Right renal pelvis (tissue), 4 donors: ENCODE results near the gene PLAC8. TPM values are rescaled to one million over a fixed set of nuclear protein-coding genes. Genes with fewer than 3 reads are reported as not detected.
"Not testable (repeated sequence)": the region's sequence is repeated elsewhere in the genome, so short reads cannot be mapped to it uniquely, and the experiment has no call there.

ENCODE experiments used
- DNase-seq, 4 donors: peaks; one replicate each; pipeline ENCODE4 v3.0.0-alpha.2; 2013; ENCODE audit warnings: low read depth in 4 of 4, low spot score in 3 of 4, missing footprints in 1 of 4
- polyA plus RNA-seq, 4 donors: library from polyadenylated mRNA; unstranded; fragments of 120-200 nt; gene quantifications; one replicate each; pipeline ENCODE4 v1.2.1, GENCODE V29; 2013; ENCODE audit not compliant: insufficient read length in 4 of 4

Gene PLAC8
- 1 to 10 TPM; 2.0 to 3.3 (median 2.0) TPM for polyA plus RNA-seq

GRCh38 chr4:83114576-83114975, at the start of gene PLAC8:
Gene PLAC8 (minus strand): TSS chr4:83114729. CDS start chr4:83107921, 6,808 bp downstream.
- DNase-seq: no peak

- no peak for DNase-seq
These were observed 38.9 kb upstream of the PLAC8 start for GRCh38 chr4:83153417-83153816.

GRCh38 chr4:83152746-83153145, 38.2 kb upstream of the PLAC8 start:
- DNase-seq: no peak

- no peak for DNase-seq
These were observed 37.1 kb upstream of the PLAC8 start for GRCh38 chr4:83151651-83152050.

- no peak for DNase-seq
These were observed 36.3 kb upstream of the PLAC8 start for GRCh38 chr4:83150653-83151330.

GRCh38 chr4:83149865-83150652, 35.5 kb upstream of the PLAC8 start:
- DNase-seq: no peak

- no peak for DNase-seq
These were observed 32.3 kb upstream of the PLAC8 start for GRCh38 chr4:83146841-83147240.

- DNase-seq: not testable (repeated sequence)
These were observed 31.2 kb upstream of the PLAC8 start for GRCh38 chr4:83145776-83146175.

- DNase-seq: no peak
These were observed 25.1 kb upstream of the PLAC8 start for GRCh38 chr4:83139514-83140156.

GRCh38 chr4:83138946-83139345, 24.4 kb upstream of the PLAC8 start:
- no peak for DNase-seq

- no peak for DNase-seq
These were observed 17.5 kb upstream of the PLAC8 start for GRCh38 chr4:83132065-83132464.

GRCh38 chr4:83129264-83129663, 14.7 kb upstream of the PLAC8 start:
- DNase-seq: no peak

- no peak for DNase-seq
These were observed 13.9 kb upstream of the PLAC8 start for GRCh38 chr4:83128240-83128929.

- DNase-seq: no peak
These were observed 11.2 kb upstream of the PLAC8 start for GRCh38 chr4:83125738-83126141.

- no peak for DNase-seq
These were observed 9.7 kb upstream of the PLAC8 start for GRCh38 chr4:83124111-83124780.

- no peak for DNase-seq
These were observed 6.7 kb upstream of the PLAC8 start for GRCh38 chr4:83121246-83121645.

GRCh38 chr4:83118869-83119268, 4.3 kb upstream of the PLAC8 start:
- DNase-seq: no peak

- no peak for DNase-seq
These were observed 1.2 kb upstream of the PLAC8 start for GRCh38 chr4:83115656-83116285.

- no peak for DNase-seq
These were observed 471 bp upstream of the PLAC8 start for GRCh38 chr4:83115000-83115399.

GRCh38 chr4:83113429-83113786, 1.1 kb downstream of the PLAC8 start:
- DNase-seq: no peak
